HG02763 (cell line): Measurements from ENCODE around the gene CDC7.

Experiments
- ATAC-seq: cut with Tn5 transposase; IDR thresholded peaks from one replicate; pipeline ENCODE4 v1.9.1; 2021; ENCODE audit warnings: mild to moderate bottlenecking, moderate library complexity; ENCODE audit not compliant: unreplicated experiment

CDC7 gene

GRCh38 chr1:91546301-91546581, 45.6 kb downstream of the CDC7 start:
- ATAC-seq = no peak

GRCh38 chr1:91546876-91547275, 46.2 kb downstream of the CDC7 start:
- no peak for ATAC-seq

DNA sequence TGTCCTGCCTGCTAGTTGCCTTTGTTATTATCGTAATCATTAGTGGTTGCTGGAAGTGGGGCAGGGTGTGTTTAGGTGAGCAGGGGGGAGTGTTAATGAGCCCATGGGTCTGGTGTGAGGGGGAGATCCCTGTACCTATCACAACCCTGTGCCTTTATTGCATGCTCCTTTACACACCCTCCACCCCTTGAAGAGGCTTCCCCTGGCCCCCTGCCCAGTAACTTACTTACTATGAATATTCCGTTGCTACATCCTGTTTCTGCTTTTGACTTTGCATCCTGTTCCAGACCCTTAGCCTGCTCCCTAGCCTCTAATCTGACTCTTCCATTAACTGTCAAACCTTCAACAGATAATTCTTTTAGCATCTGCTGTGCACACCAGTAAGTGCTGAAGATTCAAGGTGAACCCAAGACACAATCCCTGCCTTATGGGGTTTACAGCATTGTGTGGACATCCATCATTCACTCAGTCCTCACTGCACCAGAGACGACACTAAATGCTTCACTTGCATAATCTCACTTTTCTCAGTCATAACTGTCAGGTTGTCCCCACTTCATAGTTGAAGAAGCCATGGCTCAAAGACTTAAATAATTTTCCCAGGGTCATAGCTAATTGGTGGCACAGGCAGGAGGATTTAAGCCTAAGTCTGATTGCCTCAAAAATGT, 47.9 kb downstream of the CDC7 start:
- ATAC-seq = no peak

DNA sequence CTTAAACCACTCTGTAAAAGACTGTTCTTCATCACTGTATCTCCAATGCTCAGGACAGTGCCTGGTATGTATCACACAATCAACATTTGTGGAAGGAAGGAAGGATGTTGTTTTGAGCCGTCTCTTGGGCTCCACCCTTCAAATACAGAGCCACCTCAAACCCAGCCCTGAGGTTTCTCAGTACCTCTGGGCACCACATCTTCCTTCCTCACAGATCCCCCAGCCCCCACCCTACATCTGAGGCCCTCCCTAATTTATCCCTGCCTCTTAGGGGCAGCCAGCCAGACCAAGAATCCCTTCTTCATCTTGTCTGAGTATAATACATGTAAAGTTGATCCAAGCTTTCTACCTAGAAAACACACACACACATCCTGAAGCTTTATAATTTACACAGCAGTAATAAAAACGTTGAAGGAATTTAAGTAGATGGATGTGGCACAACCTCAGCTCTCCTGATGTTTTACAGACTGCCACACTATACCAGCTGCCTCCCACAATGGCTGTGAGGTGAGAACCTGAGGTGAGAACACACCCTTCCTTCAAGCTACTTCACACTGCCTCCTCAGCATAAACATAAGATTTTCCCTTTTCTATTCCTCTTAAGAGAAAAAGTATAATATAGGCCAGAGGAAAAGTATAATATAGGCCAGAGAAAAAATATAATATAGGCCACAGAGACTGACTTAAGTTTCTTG, 48.5 kb downstream of the CDC7 start:
- no peak for ATAC-seq

DNA sequence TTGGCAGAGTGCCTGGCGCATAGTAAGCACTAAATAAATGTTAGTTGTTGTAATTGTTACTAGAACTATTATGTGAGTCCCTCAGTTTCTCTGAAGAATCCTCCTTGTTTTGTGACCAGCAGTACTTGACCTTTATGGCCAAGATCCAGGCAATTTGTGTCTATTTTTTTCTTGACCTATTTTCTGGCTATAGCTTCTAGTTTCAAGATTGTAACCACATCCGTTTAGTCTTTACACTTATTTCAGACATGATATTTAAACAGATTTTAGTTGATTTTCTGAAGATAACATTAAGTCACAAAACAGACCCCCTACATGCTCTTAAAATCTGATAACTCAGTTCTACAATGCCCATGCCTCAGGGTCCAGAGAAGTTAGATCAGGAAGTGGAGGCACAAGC, 50.3 kb downstream of the CDC7 start:
- ATAC-seq = no peak

DNA sequence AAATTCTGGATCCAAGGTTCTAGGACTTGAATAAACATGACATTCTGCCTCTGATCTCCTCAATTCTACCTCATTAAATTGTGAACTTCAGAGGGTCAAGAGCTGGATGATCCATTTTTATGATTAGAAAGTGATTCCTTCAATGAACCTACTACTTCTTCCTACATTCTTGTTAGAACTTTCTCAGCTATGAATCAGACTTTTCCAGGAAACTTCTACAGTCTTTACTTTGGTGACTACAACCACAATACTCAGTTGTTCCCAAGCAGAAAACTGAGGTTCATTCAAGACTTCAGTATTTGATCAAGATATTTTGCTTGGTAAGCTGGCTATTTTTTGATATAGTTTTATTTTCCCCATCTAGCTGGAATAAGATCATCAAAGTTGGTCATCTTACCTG, 51.4 kb downstream of the CDC7 start:
- ATAC-seq = no peak

DNA sequence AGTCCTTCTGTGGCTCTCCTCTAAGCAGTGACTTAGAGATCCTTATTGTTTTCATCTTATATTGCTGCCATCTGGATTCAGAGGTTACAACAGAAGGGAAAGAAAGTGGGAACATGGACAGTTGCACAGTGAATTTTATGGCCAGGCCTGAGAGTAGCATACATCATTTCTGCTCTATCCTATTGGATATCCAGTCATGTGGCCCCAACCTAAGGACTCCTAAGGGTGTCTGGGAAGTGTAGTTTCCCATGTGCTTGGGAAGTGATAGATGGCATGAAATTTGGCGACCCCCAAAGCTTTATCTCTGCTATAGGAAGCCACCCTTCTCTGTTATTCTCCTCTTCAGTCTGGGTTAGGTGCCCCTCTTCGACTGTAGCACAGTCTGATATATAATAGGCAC, 51.9 kb downstream of the CDC7 start:
- ATAC-seq = no peak

DNA sequence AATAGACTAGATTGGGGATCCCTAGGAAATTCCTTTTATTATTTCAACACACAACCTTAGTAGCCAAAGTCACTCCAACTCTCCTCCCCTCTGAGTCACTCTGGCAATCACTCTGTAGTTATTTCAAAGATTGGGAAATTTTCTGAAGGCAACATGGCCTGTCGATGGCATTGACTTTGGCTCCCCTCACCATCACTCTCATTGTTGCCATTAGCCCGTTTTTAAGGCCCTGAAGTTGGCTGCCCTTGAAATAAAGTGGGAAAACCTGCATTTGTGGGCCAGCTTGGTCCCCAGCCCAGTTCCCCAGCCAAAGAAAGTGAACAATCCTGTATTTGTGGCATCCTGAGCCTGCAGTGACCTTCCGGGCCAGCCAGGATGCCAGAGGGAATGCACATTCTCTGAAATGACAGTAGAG, 52.5 kb downstream of the CDC7 start:
- ATAC-seq = no peak

DNA sequence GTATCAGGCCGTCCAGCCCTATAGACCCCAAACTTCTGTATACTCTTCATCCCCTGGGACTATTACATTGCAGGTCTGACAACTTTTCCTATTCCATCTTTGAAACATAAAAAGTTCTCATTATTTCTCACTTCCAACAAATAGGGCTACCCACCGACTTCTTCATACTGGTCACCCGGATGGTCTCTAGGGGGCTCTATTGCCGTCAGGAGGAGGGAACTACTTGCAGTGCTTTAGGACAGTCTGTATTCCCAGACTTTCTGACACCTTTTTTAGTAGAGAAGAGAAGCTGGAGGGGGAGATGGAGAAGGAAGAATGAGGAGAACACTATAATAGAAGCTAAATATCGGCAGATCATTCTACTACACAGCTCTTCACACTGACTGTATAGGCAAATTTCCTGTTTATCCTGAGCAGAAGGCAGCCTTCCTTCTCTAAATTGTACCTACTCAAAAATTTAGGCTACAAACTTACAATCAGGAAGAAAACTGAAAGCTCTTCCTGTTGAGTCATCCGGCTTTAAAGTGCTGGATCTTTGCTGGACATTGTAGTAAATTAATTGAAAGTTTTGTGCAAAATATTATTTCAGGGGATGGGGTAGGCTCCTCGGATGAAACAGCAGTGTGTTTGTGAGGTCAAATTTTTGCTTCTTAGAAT, 54.6 kb downstream of the CDC7 start:
- no peak for ATAC-seq

- no peak for ATAC-seq
Observed at GRCh38 chr1:91555821-91556531, 55.3 kb downstream of the CDC7 start.

GRCh38 chr1:91556556-91556955, 55.9 kb downstream of the CDC7 start:
- no peak for ATAC-seq

GRCh38 chr1:91557039-91557690, 56.5 kb downstream of the CDC7 start:
- ATAC-seq = no peak

DNA sequence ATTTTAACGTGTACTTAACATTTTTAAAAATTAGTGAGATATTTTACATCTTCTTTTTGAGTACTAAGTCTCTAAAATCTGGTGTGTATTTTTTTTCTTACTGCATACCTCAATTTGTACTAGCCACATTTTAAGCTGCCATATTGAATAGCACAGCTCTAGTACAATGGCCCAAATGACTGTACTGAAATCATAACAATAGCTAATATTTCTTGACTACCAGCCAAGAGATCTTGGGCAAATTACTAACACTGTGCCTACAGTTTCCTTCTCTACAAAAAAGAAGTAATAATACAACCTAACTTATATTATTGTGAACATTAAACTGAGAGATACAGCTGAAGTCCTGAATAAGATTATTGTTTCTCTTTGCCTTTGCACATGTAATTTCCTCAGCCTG, 57.2 kb downstream of the CDC7 start:
- no peak for ATAC-seq

DNA sequence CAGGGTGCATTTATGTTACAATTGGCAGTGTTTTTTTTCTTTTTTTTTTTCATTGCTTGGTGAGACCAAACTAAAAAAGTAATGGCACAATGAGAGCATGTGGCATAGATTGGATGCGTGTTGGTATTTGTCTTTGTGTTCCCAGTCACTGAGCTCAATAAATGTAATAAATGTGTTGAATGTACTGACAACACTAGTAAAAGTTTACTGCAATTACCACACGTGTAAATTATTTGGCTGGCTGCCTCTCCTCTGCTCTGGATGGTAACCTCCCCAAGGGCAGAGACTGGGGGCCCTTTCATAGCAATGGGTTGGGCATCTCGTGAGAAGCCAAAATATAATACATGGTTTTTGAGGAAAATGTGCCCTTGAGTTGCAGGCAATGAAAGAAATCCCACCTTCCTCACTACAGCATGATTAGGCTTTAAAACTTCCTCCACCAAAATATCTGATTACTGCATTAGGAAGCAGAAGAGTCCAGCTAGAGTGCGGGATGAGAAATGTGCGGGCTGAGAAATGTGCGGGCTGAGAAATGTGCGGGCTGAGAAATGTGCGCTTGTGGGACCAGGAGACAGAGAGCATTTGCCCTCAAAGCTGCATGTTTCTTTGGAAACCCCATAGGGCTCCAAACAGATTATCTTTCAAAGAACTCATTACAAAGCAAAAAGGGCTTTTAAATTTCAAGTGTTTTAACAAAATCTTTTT, 58.5 kb downstream of the CDC7 start:
- no peak for ATAC-seq

DNA sequence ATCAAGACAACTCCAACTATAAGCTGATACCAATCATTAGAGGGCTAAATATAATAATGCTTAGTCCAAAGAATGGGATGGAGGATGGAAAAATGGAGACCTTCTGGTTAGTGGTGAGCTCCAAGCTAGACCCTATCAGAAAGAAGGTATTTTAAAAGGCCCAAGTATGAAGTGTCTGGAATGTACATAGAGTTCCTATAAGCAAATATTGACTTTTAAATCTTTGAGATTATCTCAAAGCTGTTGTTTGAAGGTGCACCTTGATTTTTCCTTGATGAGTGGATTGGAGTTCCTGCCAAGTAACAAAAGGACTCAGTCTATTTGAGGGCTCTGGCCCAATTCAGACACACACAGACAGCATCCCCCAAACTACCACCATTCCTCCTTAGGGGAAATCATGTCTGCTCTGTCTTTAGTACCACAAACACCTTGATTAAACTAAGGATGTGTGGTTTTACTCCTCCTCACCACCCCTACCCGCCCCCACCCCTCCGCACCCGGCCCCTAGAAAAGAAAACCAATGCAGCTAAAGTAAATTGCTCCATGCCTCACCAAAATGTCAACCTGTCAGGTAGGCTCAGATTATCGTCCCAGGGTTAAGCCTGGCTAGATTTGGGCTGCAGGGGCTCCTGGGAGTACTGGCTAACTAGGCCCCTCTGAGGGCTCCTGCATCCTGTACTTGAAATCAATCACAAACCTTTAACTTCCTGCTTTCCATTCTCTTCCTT, 59.4 kb downstream of the CDC7 start:
- ATAC-seq = no peak

- no peak for ATAC-seq
Observed at GRCh38 chr1:91564888-91565701, 64.4 kb downstream of the CDC7 start.

DNA sequence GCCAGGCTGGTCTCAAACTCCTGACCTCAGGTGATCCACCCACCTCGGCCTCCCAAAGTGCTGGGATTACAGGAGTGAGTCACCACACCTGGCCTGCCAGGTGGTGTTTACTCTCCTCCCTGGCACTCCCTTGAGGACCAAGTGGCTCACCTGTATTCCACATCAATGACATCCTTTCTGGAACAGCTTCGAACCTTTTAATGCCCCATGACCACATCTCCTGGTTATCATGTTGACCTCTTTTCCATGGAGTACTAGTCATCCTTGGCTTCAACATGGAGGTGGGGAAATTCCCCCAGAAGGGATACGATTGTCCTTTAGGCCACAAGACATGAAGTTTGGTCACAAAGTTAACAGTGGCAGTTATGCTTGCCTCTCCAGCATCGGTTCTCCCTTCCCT, 66.9 kb downstream of the CDC7 start:
- no peak for ATAC-seq

- no peak for ATAC-seq
Observed at GRCh38 chr1:91568261-91568660, 67.6 kb downstream of the CDC7 start.

GRCh38 chr1:91569411-91570119, 68.9 kb downstream of the CDC7 start:
- no peak for ATAC-seq
